Kidney (tissue), 14 donors: ENCODE data around the gene KRTAP5-8. TPM values are rescaled to one million over a fixed set of nuclear protein-coding genes. Genes with fewer than 3 reads are reported as not detected.
"Not testable (repeated sequence)": the region's sequence is repeated elsewhere in the genome, so short reads cannot be mapped to it uniquely, and the experiment has no call there.

ENCODE experiments used
- DNase-seq, 5 donors: peaks; one replicate each; pipeline ENCODE4 v3.0.0-alpha.2; 2013 to 2020
- FAIRE-seq: peaks from 2 replicates; lab custom pipeline; 2012; peaks lifted over from hg19 to GRCh38; lab: Jason Lieb, UNC
- H3K27ac ChIP-seq, 2 donors: one replicate each; pipeline ENCODE4 v1.7.0; 2013; ENCODE audit warnings: low read depth in 2 of 2, low read length in 2 of 2, inconsistent platforms in 1 of 2
- H3K27me3 ChIP-seq: one replicate; pipeline ENCODE4 v1.7.1; 2013; ENCODE audit warnings: low read length, inconsistent platforms; ENCODE audit not compliant: control insufficient read depth, insufficient read depth
- H3K36me3 ChIP-seq, 3 donors: one replicate each; pipeline versions ENCODE4 v1.7.0 to v1.7.1; 2013; ENCODE audit warnings: low read length in 3 of 3, control low read depth in 1 of 3, inconsistent platforms in 1 of 3; ENCODE audit not compliant: insufficient read depth in 3 of 3, control insufficient read depth in 2 of 3
- H3K4me1 ChIP-seq, 3 donors: one replicate each; pipeline versions ENCODE4 v1.7.0 to v1.7.1; 2013; ENCODE audit warnings: low read length in 3 of 3, inconsistent platforms in 1 of 3, low read depth in 1 of 3; ENCODE audit not compliant: control insufficient read depth in 2 of 3, insufficient read depth in 2 of 3
- H3K4me3 ChIP-seq, 3 donors: one replicate each; pipeline versions ENCODE4 v1.7.0 to v1.8.1; 2013; ENCODE audit warnings: low read length in 3 of 3, control low read depth in 1 of 3, inconsistent platforms in 1 of 3
- H3K9ac ChIP-seq, 3 donors: one replicate each; pipeline versions ENCODE4 v1.7.0 to v1.7.1; 2013; ENCODE audit warnings: low read length in 3 of 3, control low read depth in 1 of 3, inconsistent platforms in 1 of 3
- H3K9me3 ChIP-seq, 3 donors: one replicate each; pipeline versions ENCODE4 v1.7.0 to v1.7.1; 2013; ENCODE audit warnings: low read length in 3 of 3, control low read depth in 1 of 3, inconsistent platforms in 1 of 3; ENCODE audit not compliant: control insufficient read depth in 2 of 3, insufficient read depth in 1 of 3
- intact Hi-C: fragments of 100-400 bp; cut with DNase I; formaldehyde crosslinking; loops from one replicate; pipeline ENCODE4 v1.11.1; 2022
- polyA plus RNA-seq: library from polyadenylated mRNA; stranded (reverse); fragments of 350-450 nt; fragmentation: Illumina TruSeq; extraction: RNeasy Lipid Tissue Mini Kit (QIAGEN cat#74804); gene quantifications from one replicate; pipeline ENCODE4 v1.2.3, GENCODE V29; 2014; ENCODE audit warnings: low read depth, low replicate concordance; ENCODE audit not compliant: insufficient read depth
- total RNA-seq: library from RNA; stranded (reverse); fragmentation: NEBNext Ultra II Directional; extraction: Animal tissue kit (Norgen Biotek cat#: 25700); gene quantifications from one replicate; pipeline ENCODE4 v1.2.1, GENCODE V29; 2021
- TF ChIP-seq, protein P1 (sequence below): IDR thresholded peaks from 3 replicates; pipeline ENCODE4 v1.5.1; 2012; ENCODE audit warnings: mild to moderate bottlenecking, moderate library complexity, borderline replicate concordance; ENCODE audit not compliant: insufficient read depth; ENCODE audit errors: extremely low read depth
- donor health status: control.
- donor health status: control.
- donor health status: control.
- donor health status: control.
- donor health status: control.
- donor health status: DM: yes; HTN: yes; CAD: no.
- donor health status: Normal renal cell carcinoma (clear cell type).

The KRTAP5-8 gene
- total and polyA plus RNA-seq, 2 donors from 2014 or later, result 0.35 to 1.8 TPM

GRCh38 chr11:71574418-71574817, 36.6 kb downstream of the KRTAP5-8 start:
- no peak overlapping the region for H3K9ac ChIP-seq
- no peak for FAIRE-seq
- no peak overlapping the region for H3K27ac ChIP-seq
- H3K4me1 ChIP-seq, result no peaks in the 10 kb centered on the region
- no peaks in the 10 kb centered on the region for H3K36me3 ChIP-seq
- H3K9me3 ChIP-seq, result no peaks in the 10 kb centered on the region
- TF ChIP-seq, protein P1, sequence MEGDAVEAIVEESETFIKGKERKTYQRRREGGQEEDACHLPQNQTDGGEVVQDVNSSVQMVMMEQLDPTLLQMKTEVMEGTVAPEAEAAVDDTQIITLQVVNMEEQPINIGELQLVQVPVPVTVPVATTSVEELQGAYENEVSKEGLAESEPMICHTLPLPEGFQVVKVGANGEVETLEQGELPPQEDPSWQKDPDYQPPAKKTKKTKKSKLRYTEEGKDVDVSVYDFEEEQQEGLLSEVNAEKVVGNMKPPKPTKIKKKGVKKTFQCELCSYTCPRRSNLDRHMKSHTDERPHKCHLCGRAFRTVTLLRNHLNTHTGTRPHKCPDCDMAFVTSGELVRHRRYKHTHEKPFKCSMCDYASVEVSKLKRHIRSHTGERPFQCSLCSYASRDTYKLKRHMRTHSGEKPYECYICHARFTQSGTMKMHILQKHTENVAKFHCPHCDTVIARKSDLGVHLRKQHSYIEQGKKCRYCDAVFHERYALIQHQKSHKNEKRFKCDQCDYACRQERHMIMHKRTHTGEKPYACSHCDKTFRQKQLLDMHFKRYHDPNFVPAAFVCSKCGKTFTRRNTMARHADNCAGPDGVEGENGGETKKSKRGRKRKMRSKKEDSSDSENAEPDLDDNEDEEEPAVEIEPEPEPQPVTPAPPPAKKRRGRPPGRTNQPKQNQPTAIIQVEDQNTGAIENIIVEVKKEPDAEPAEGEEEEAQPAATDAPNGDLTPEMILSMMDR, result no peak
- no peak for DNase-seq
- H3K4me3 ChIP-seq, result no peak overlapping the region
- H3K27me3 ChIP-seq, result no peaks in the 10 kb centered on the region
- intact Hi-C loops, result no loop called here

DNA sequence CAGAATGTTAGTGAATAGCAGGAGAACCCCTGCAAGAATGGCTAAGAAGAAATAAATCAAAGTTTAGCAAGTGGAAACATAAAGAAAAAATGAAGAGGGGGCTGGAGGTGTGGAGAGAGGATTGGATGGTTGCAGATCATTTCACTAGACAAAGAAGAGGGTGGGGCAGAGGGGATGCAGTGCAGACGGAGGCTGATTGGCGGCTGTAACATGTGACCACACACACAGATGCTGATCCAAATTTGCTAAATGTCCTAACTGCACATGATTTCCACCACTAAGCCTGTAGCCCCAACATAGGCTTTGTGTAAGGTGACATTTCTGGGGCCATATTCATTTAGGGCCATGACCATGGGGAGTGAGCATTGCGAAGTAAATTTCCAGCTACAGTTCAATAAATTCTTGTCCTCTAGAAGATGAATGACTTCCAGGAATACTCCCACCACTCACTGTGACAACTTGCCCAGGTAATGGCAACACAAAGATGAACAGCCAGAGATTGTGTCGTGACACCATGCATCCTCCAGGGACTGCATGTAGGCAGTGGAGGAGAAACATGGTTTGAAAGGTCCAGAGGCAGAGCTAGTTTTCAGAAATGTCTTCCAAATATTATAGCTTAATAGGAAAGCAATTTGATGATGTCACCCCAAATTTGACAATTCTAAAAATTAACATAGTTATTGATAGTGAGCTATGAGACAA, 38.0 kb downstream of the KRTAP5-8 start:
- intact Hi-C loops, result no loop called here
- TF ChIP-seq, protein P1, result no peak

GRCh38 chr11:71576688-71577465, 39.1 kb downstream of the KRTAP5-8 start:
- FAIRE-seq, H3K36me3 ChIP-seq, H3K9me3 ChIP-seq, H3K9ac ChIP-seq, H3K4me1 ChIP-seq, H3K27ac ChIP-seq, H3K4me3 ChIP-seq, H3K27me3 ChIP-seq, intact Hi-C loops, DNase-seq: not testable (repeated sequence)

More for the DNA sequence above, 38.0 kb downstream of the KRTAP5-8 start:
- Histone ChIP-seq H3K4me3 (no peak overlapping the region), H3K27ac (no peak overlapping the region), H3K4me1 (no peaks in the 10 kb centered on the region), H3K9ac (no peak overlapping the region), H3K36me3 (no peaks in the 10 kb centered on the region), H3K9me3 (no peaks in the 10 kb centered on the region), H3K27me3 (no peaks in the 10 kb centered on the region)
- no peak for FAIRE-seq
- no peak for DNase-seq

DNA sequence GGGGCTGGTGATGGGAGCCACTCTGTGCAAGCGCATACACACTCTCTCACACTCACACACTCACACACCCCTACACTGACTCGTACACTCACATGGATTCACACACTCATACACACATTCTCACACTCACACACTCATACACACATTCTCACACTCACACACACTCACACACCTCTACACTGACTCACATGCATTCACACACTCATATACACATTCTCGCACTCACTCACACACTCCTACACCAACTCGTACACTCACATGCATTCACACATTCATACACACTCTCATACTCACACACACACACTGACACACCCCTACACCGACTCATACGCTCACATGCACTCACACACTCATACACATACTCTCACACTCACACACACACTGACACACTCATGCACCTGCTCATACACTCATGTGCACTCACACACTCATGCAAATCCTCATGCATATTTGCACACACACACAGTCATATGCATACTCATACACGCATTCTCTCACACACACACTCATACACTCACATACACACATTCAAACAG, 39.7 kb downstream of the KRTAP5-8 start:
- Histone ChIP-seq H3K36me3 (no peaks in the 10 kb centered on the region), H3K9me3 (no peaks in the 10 kb centered on the region), H3K27ac (no peak overlapping the region), H3K4me1 (no peaks in the 10 kb centered on the region), H3K9ac (no peak overlapping the region), H3K27me3 (no peaks in the 10 kb centered on the region), H3K4me3 (no peak overlapping the region)
- DNase-seq (no peak), FAIRE-seq (no peak)
- intact Hi-C loops, result no loop called here
- TF ChIP-seq, protein P1, result no peak

- H3K27me3 ChIP-seq, H3K4me3 ChIP-seq, H3K9me3 ChIP-seq, DNase-seq, H3K27ac ChIP-seq, H3K36me3 ChIP-seq, H3K4me1 ChIP-seq, intact Hi-C loops, FAIRE-seq, H3K9ac ChIP-seq: not testable (repeated sequence)
Measured at GRCh38 chr11:71579513-71579912, 41.7 kb downstream of the KRTAP5-8 start.
